SK-N-SH (cell line): ENCODE data around the gene AGO3. TPM values are rescaled to one million over a fixed set of nuclear protein-coding genes. Genes with fewer than 3 reads are reported as not detected.

Experiments used
- CTCF ChIA-PET: fragments of 300-600, 350-600 bp; formaldehyde crosslinking; extraction: SDS; loops from one replicate; lab custom pipeline; 2021; lab: Yijun Ruan, JAX
- POLR2A ChIA-PET: fragments of 350-600 bp; sonication (Branson Sonifier 250); formaldehyde crosslinking; extraction: SDS; loops from one replicate; lab custom pipeline; 2020; ENCODE audit warnings: antibody characterized with exemption, inconsistent platforms; lab: Yijun Ruan, JAX
- DNase-seq: peaks from one replicate; pipeline ENCODE4 v3.0.0; 2012
- H2AFZ ChIP-seq: fragments of 200-600 bp; sonication (generic); 2 replicates; pipeline ENCODE4 v1.8.1; 2016; ENCODE audit warnings: antibody characterized with exemption, mild to moderate bottlenecking, low read depth
- H3F3A ChIP-seq: fragments of 200-600 bp; sonication (generic); replicated peaks from 2 replicates; pipeline ENCODE3; 2016; ENCODE audit warnings: antibody characterized with exemption, mild to moderate bottlenecking; ENCODE audit not compliant: insufficient read depth
- H3K27ac ChIP-seq, 2 experiments: fragments of 200-500 bp in 1 of 2; fragments of 200-600 bp in 1 of 2; sonication (Bioruptor generic) in 1 of 2; sonication (generic), shearing (Covaris generic) in 1 of 2; 2 replicates each; pipeline versions ENCODE4 v1.5.1 to v1.6.1; 2014 to 2016; ENCODE audit warnings: low read depth in 2 of 2, inconsistent platforms in 1 of 2, low read length in 1 of 2, mild to moderate bottlenecking in 1 of 2, mixed read lengths in 1 of 2
- H3K27me3 ChIP-seq: fragments of 200-600 bp; sonication (generic), shearing (Covaris generic); 2 replicates; pipeline ENCODE4 v1.6.1; 2016; ENCODE audit warnings: mixed run types; ENCODE audit not compliant: insufficient read depth
- H3K36me3 ChIP-seq, 2 experiments: fragments of 200-500 bp in 1 of 2; fragments of 200-600 bp in 1 of 2; sonication (Bioruptor generic) in 1 of 2; sonication (generic) in 1 of 2; replicated peaks in 1 of 2; 2 replicates each; pipeline versions ENCODE3 to v1.5.1; 2014 to 2016; ENCODE audit warnings: low read length in 1 of 2, mild to moderate bottlenecking in 1 of 2; ENCODE audit not compliant: insufficient read depth in 2 of 2, control insufficient read depth in 1 of 2
- H3K4me1 ChIP-seq, 2 experiments: fragments of 200-500 bp in 1 of 2; fragments of 200-600 bp in 1 of 2; sonication (Bioruptor generic) in 1 of 2; sonication (generic), shearing (Covaris generic) in 1 of 2; 2 replicates each; pipeline versions ENCODE4 v1.5.1 to v1.6.1; 2014 to 2016; ENCODE audit warnings: low read depth in 1 of 2, low read length in 1 of 2, mixed run types in 1 of 2; ENCODE audit not compliant: insufficient read depth in 2 of 2, control insufficient read depth in 1 of 2
- H3K4me2 ChIP-seq: fragments of 200-600 bp; sonication (generic), shearing (Covaris generic); 2 replicates; pipeline ENCODE4 v1.6.1; 2017; ENCODE audit warnings: mixed run types
- H3K4me3 ChIP-seq, 2 experiments: fragments of 200-500 bp in 1 of 2; fragments of 200-600 bp in 1 of 2; sonication (Bioruptor generic) in 1 of 2; sonication (generic), shearing (Covaris generic) in 1 of 2; 2 replicates each; pipeline versions ENCODE4 v1.5.1 to v1.8.1; 2014 to 2016; ENCODE audit warnings: low read depth in 2 of 2, inconsistent platforms in 1 of 2, low read length in 1 of 2, mild to moderate bottlenecking in 1 of 2, mixed read lengths in 1 of 2, moderate library complexity in 1 of 2
- H3K79me2 ChIP-seq: fragments of 200-600 bp; sonication (generic); 2 replicates; pipeline ENCODE4 v1.8.1; 2017; ENCODE audit warnings: mild to moderate bottlenecking; ENCODE audit not compliant: insufficient read depth
- H3K9ac ChIP-seq: fragments of 200-600 bp; sonication (generic); 2 replicates; pipeline ENCODE4 v1.6.1; 2017; ENCODE audit warnings: mixed run types
- H3K9me2 ChIP-seq: fragments of 200-600 bp; sonication (generic); 2 replicates; pipeline ENCODE4 v1.6.1; 2017; ENCODE audit warnings: mixed run types
- H3K9me3 ChIP-seq: fragments of 200-600 bp; sonication (generic); 2 replicates; pipeline ENCODE4 v1.6.1; 2017; ENCODE audit warnings: mixed run types, mild to moderate bottlenecking, moderate library complexity
- H4K20me1 ChIP-seq: fragments of 200-600 bp; sonication (generic); 2 replicates; pipeline ENCODE4 v1.6.1; 2017; ENCODE audit warnings: mild to moderate bottlenecking, mixed run types; ENCODE audit not compliant: insufficient read depth
- CHD2 ChIP-seq: fragments of 150-350 bp; IDR thresholded peaks from 2 replicates; pipeline ENCODE4 v1.6.1; 2018; ENCODE audit warnings: low read length; ENCODE audit not compliant: partially characterized antibody
- EP300 ChIP-seq, 2 experiments: IDR thresholded peaks; 2 replicates each; pipeline versions ENCODE4 v1.4.0 to v1.6.1; 2012; ENCODE audit warnings: borderline replicate concordance in 1 of 2, low read depth in 1 of 2, low read length in 1 of 2
- EZH2phosphoT487 ChIP-seq: fragments of 200-600 bp; sonication (generic); IDR thresholded peaks from 2 replicates; pipeline ENCODE4 v1.6.1; 2017; ENCODE audit warnings: low read depth, mixed run types, mild to moderate bottlenecking, antibody characterized with exemption, moderate library complexity, borderline replicate concordance
- FOXJ3 ChIP-seq: sonication (generic); formaldehyde crosslinking; IDR thresholded peaks from 2 replicates; pipeline ENCODE4 v1.5.1; 2020; ENCODE audit warnings: mild to moderate bottlenecking, missing genetic modification reagents
- GABPA ChIP-seq: IDR thresholded peaks from 2 replicates; pipeline ENCODE4 v1.4.0; 2012; ENCODE audit warnings: low read depth, mild to moderate bottlenecking
- IRF3 ChIP-seq: fragments of 150-350 bp; IDR thresholded peaks from 2 replicates; pipeline ENCODE4 v1.6.1; 2016; ENCODE audit warnings: mild to moderate bottlenecking, low read depth, low read length
- JUND ChIP-seq: IDR thresholded peaks from 2 replicates; pipeline ENCODE4 v1.4.0; 2012
- NFIC ChIP-seq: IDR thresholded peaks from 2 replicates; pipeline ENCODE4 v1.4.0; 2012; ENCODE audit warnings: borderline replicate concordance
- NRF1 ChIP-seq: IDR thresholded peaks from 2 replicates; pipeline ENCODE4 v1.6.1; 2012; ENCODE audit warnings: low read depth, mild to moderate bottlenecking, low read length
- POLR2AphosphoS5 ChIP-seq: IDR thresholded peaks from 2 replicates; pipeline ENCODE4 v1.6.1; 2012; ENCODE audit warnings: low read depth, low read length
- RAD21 ChIP-seq: IDR thresholded peaks from 2 replicates; pipeline ENCODE4 v1.6.1; 2012; ENCODE audit warnings: mild to moderate bottlenecking, low read length
- RCOR1 ChIP-seq: fragments of 150-350 bp; IDR thresholded peaks from 2 replicates; pipeline ENCODE4 v1.6.1; 2017; ENCODE audit warnings: antibody characterized with exemption, low read length
- RFX5 ChIP-seq: IDR thresholded peaks from 2 replicates; pipeline ENCODE4 v1.6.1; 2012; ENCODE audit warnings: mild to moderate bottlenecking, improper control_type of control experiment, low read length
- RXRA ChIP-seq: IDR thresholded peaks from 2 replicates; pipeline ENCODE4 v1.4.0; 2012; ENCODE audit warnings: low read depth, mild to moderate bottlenecking, borderline replicate concordance
- SIN3A ChIP-seq: IDR thresholded peaks from 2 replicates; pipeline ENCODE4 v1.6.1; 2012; ENCODE audit warnings: low read depth, mild to moderate bottlenecking, low read length, moderate library complexity, borderline replicate concordance
- SMC3 ChIP-seq: IDR thresholded peaks from 2 replicates; pipeline ENCODE4 v1.6.1; 2012; ENCODE audit warnings: low read depth, low read length, improper control_type of control experiment
- TCF12 ChIP-seq: IDR thresholded peaks from 2 replicates; pipeline ENCODE4 v1.4.0; 2012
- TEAD4 ChIP-seq: IDR thresholded peaks from 2 replicates; pipeline ENCODE4 v1.4.0; 2012; ENCODE audit warnings: mild to moderate bottlenecking, borderline replicate concordance; ENCODE audit not compliant: insufficient read depth
- YY1 ChIP-seq: IDR thresholded peaks from 2 replicates; pipeline ENCODE4 v1.4.0; 2012; ENCODE audit warnings: low read depth, mild to moderate bottlenecking
- WGBS: methylation state at CpG from one replicate; pipeline ENCODE4 v1.1.6; 2017; ENCODE audit warnings: low lambda C conversion rate; 5-methylcytosine and 5-hydroxymethylcytosine counted together
- polyA plus RNA-seq, 3 experiments: library from polyadenylated mRNA; depleted of rRNA; stranded (reverse); fragments of >200 nt; gene quantifications; 2 replicates each; pipeline ENCODE4 v1.2.3, GENCODE V29; 2012
- TF ChIP-seq, protein P1 (sequence below): IDR thresholded peaks from 2 replicates; pipeline ENCODE4 v1.6.1; 2012; ENCODE audit warnings: mild to moderate bottlenecking, low read depth, low read length, moderate library complexity
- TF ChIP-seq, protein P2 (sequence below): fragments of 150-350 bp; IDR thresholded peaks from 2 replicates; pipeline ENCODE4 v1.6.1; 2017; ENCODE audit warnings: antibody characterized with exemption, low read length, low read depth, borderline replicate concordance

Gene AGO3
- polyA plus RNA-seq, 1 of the 3 experiments (the other 2 are of a cell fraction) = 6.7 TPM

DNA sequence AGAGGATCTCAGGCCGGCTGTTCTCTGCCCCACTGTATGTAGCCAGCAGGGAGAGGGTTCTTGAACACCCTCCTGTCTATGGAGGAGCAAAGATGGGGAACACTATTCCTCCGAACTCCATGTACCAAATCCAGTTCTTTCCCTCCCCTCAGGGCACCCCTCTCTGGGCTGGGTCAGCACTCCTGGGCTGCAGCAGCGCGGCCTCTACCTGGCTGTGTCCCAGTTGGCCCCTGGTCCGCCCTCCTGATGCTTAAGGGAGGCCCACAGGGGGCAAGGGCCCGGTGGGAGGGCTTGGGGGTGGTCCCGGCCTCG lies 157.3 kb downstream of the AGO3 start (continued):
- TF ChIP-seq, protein P1, sequence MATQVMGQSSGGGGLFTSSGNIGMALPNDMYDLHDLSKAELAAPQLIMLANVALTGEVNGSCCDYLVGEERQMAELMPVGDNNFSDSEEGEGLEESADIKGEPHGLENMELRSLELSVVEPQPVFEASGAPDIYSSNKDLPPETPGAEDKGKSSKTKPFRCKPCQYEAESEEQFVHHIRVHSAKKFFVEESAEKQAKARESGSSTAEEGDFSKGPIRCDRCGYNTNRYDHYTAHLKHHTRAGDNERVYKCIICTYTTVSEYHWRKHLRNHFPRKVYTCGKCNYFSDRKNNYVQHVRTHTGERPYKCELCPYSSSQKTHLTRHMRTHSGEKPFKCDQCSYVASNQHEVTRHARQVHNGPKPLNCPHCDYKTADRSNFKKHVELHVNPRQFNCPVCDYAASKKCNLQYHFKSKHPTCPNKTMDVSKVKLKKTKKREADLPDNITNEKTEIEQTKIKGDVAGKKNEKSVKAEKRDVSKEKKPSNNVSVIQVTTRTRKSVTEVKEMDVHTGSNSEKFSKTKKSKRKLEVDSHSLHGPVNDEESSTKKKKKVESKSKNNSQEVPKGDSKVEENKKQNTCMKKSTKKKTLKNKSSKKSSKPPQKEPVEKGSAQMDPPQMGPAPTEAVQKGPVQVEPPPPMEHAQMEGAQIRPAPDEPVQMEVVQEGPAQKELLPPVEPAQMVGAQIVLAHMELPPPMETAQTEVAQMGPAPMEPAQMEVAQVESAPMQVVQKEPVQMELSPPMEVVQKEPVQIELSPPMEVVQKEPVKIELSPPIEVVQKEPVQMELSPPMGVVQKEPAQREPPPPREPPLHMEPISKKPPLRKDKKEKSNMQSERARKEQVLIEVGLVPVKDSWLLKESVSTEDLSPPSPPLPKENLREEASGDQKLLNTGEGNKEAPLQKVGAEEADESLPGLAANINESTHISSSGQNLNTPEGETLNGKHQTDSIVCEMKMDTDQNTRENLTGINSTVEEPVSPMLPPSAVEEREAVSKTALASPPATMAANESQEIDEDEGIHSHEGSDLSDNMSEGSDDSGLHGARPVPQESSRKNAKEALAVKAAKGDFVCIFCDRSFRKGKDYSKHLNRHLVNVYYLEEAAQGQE = no peak
- no peak for TF ChIP-seq RCOR1
- TF ChIP-seq SIN3A = no peak
- TF ChIP-seq JUND = no peak
- TF ChIP-seq NFIC = no peak
- no peak for TF ChIP-seq NRF1
- TF ChIP-seq EZH2phosphoT487 = no peak
- no peak; the same call in 1 of the 2 replicates for TF ChIP-seq FOXJ3 (CRISPR knock-in tag)
- no peak for TF ChIP-seq IRF3
- TF ChIP-seq RFX5 = no peak
- TF ChIP-seq, all 33 proteins: peak for 0

DNA sequence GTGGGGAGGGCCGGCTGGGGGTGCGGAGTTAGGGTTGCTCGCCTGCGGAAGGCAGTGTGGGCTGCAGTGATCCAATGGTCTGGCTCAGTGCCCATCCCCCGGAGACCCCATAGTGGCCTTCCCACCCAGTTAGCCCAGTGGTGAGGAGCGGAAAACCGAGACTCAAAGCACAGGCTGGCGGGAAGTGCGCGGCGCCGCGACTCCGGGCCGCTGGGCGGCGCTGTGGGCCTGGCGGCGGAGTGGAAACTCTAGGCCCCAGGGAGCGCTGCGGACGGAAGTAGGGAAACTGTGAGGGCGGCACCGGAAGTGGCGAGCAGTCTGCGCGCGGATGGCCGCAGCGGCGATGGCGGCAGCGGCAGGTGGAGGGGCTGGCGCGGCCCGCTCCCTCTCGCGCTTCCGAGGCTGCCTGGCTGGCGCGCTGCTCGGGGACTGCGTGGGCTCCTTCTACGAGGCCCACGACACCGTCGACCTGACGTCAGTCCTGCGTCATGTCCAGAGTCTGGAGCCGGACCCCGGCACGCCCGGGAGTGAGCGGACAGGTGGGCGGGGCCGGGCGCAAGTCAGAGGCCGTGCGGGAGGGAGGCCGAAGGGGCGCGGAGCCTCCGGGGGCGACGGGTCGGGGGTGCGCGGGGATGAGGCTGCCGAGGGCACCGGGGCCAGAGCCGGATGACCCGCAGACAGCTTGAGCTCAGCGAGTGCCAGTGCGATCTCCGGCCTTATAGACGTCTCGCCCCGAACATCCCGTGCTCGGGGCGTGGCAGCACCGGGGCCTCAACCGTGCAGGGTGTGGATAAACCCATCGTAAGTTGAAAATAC lies 157.9 kb downstream of the AGO3 start, which contains the start of gene ADPRS:
TSS of gene ADPRS (plus strand) at position 316 of the 816 bp plus-strand sequence. CDS start at position 329, 13 bp downstream.
- Histone ChIP-seq H3K36me3 (peaks cover 12 to 29% of the 10 kb centered on the region in 2 experiments), H3F3A (peaks cover 5% of the 10 kb centered on the region), H4K20me1 (no peaks in the 10 kb centered on the region), H3K9me2 (no peaks in the 10 kb centered on the region), H3K9ac (peak within 1 kb of the TSS; percentile 84), H3K9me3 (no peaks in the 10 kb centered on the region), H3K4me1 (peaks cover 3 to 47% of the 10 kb centered on the region in 2 experiments; a peak in 3 of 4 replicates), H3K27ac (peak within 1 kb of the TSS; percentile 45 to 91; a peak in 3 of 4 replicates), H3K27me3 (no peaks in the 10 kb centered on the region), H2AFZ (peak within 1 kb of the TSS; percentile 100), H3K4me2 (peak within 1 kb of the TSS; percentile 99), H3K4me3 (peak within 1 kb of the TSS; percentile 95 to 97), H3K79me2 (peaks cover 40% of the 10 kb centered on the region)
- under 1% methylated on average over 26 of the region's 84 CpGs for WGBS
- ChIA-PET CTCF (interaction anchor here (0.7 to 32.6 kb wide), 3 partner anchors 11 to 46 kb away, joined by 3 to 700 read pairs (median 4); no protein-coding TSS in a partner anchor), POLR2A (no interaction called here)
- DNase-seq = peak; percentile 95
- TF ChIP-seq RXRA (no peak), TCF12 (peak; percentile 32; the same call in 1 of the 2 replicates), YY1 (peak; percentile 90), RFX5 (no peak), RAD21 (peak; percentile 43), JUND (no peak), GABPA (peak; percentile 96), POLR2AphosphoS5 (peak; percentile 95), CHD2 (peak; percentile 83), TEAD4 (no peak), SIN3A (peak; percentile 94; the same call in 1 of the 2 replicates), SMC3 (peak; percentile 56), EP300 (IDR thresholded peaks at IDR 0.05; ENCODE audit: borderline replicate concordance in 1 of 2, low read depth in 1 of 2, low read length in 1 of 2) (peak in 1 of 2 experiments; percentile 54; a peak in 1 of 4 replicates)
- TF ChIP-seq, protein P2, sequence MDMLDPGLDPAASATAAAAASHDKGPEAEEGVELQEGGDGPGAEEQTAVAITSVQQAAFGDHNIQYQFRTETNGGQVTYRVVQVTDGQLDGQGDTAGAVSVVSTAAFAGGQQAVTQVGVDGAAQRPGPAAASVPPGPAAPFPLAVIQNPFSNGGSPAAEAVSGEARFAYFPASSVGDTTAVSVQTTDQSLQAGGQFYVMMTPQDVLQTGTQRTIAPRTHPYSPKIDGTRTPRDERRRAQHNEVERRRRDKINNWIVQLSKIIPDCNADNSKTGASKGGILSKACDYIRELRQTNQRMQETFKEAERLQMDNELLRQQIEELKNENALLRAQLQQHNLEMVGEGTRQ = no peak
- TF ChIP-seq, protein P1 = peak; percentile 72; the same call in 1 of the 2 replicates
